Thyroid gland (tissue), 4 donors: Measurements from ENCODE around the gene KCNMA1. TPM values are rescaled to one million over a fixed set of nuclear protein-coding genes. Genes with fewer than 3 reads are reported as not detected.

ENCODE experiments used
- DNase-seq, 2 donors: peaks; one replicate each; pipeline ENCODE4 v3.0.0-alpha.2; 2019
- H3K27ac ChIP-seq, 3 donors: fragments of 200-600 bp; sonication (generic); 1 replicate in 2 of 3; 2 replicates in 1 of 3; pipeline ENCODE4 v1.5.1; 2016 to 2019; ENCODE audit warnings: mild to moderate bottlenecking in 1 of 3, moderate library complexity in 1 of 3
- H3K27me3 ChIP-seq: fragments of 200-600 bp; sonication (generic); one replicate; pipeline ENCODE4 v1.5.1; 2019
- H3K36me3 ChIP-seq, 2 donors: fragments of 200-600 bp; sonication (generic); one replicate each; pipeline ENCODE4 v1.5.1; 2016 to 2019
- H3K4me1 ChIP-seq, 2 donors: fragments of 200-600 bp; sonication (generic); one replicate each; pipeline ENCODE4 v1.5.1; 2017 to 2019
- H3K4me3 ChIP-seq, 3 donors: fragments of 200-600 bp; sonication (generic); replicated peaks in 1 of 3; 1 replicate in 2 of 3; 2 replicates in 1 of 3; pipeline ENCODE4 v1.5.1; 2016; ENCODE audit warnings: mild to moderate bottlenecking in 1 of 3
- H3K9me3 ChIP-seq: fragments of 200-600 bp; sonication (generic); one replicate; pipeline ENCODE4 v1.5.1; 2017
- CTCF ChIP-seq, 6 experiments: fragments of 200-600 bp in 3 of 6; fragments of 450-650 bp in 3 of 6; sonication (generic) in 3 of 6; IDR thresholded peaks; one replicate each; pipeline ENCODE4 v1.5.1; 2016 to 2019; ENCODE audit warnings: antibody characterized with exemption in 6 of 6, mild to moderate bottlenecking in 2 of 6, inconsistent platforms in 1 of 6, moderate library complexity in 1 of 6
- POLR2A ChIP-seq, 2 donors: fragments of 450-650 bp; IDR thresholded peaks; one replicate each; pipeline ENCODE4 v1.6.1; 2017; ENCODE audit warnings: antibody characterized with exemption in 2 of 2, mild to moderate bottlenecking in 2 of 2, moderate library complexity in 1 of 2
- WGBS, 2 donors: methylation state at CpG; one replicate each; pipeline ENCODE4 v1.1.5; 2017; 5-methylcytosine and 5-hydroxymethylcytosine counted together
- intact Hi-C: fragments of 100-400 bp; cut with DNase I; formaldehyde crosslinking; loops from one replicate; pipeline ENCODE4 v1.15.1; 2023
- total RNA-seq, 4 donors: library from RNA; depleted of rRNA; stranded (reverse); fragments of >200 nt; gene quantifications; one replicate each; pipeline ENCODE4 v1.2.3, GENCODE V29; 2016

KCNMA1 gene
- total RNA-seq, 4 donors from 2014 or later, result 2.5 to 5.1 (median 3.6) TPM

- no peaks in the 10 kb centered on the region for H3K36me3 ChIP-seq
- H3K27me3 ChIP-seq, result no peaks in the 10 kb centered on the region
- WGBS, 2 donors, result 88 to 91% methylated on average over 4 of the region's 4 CpGs
- no peaks in the 10 kb centered on the region for H3K4me1 ChIP-seq
- H3K4me3 ChIP-seq, result no peak overlapping the region
- intact Hi-C loops, result no loop called here
- H3K27ac ChIP-seq, result no peak overlapping the region
- no peaks in the 10 kb centered on the region for H3K9me3 ChIP-seq
- no peak for DNase-seq
- no peak for TF ChIP-seq CTCF (IDR thresholded peaks at IDR 0.05)
- TF ChIP-seq POLR2A (IDR thresholded peaks at IDR 0.05), result no peak
These were observed 378.3 kb downstream of the KCNMA1 start for GRCh38 chr10:77259171-77259874.

GRCh38 chr10:77256346-77256745 lies 381.3 kb downstream of the KCNMA1 start:
- intact Hi-C loops, result no loop called here
- Histone ChIP-seq H3K4me3 (no peak overlapping the region), H3K36me3 (no peaks in the 10 kb centered on the region), H3K27me3 (no peaks in the 10 kb centered on the region), H3K27ac (no peak overlapping the region), H3K9me3 (no peaks in the 10 kb centered on the region), H3K4me1 (no peaks in the 10 kb centered on the region)
- 73 to 90% methylated on average over 2 of the region's 2 CpGs for WGBS, 2 donors
- no peak for TF ChIP-seq CTCF (IDR thresholded peaks at IDR 0.05)
- TF ChIP-seq POLR2A (IDR thresholded peaks at IDR 0.05), result no peak
- no peak for DNase-seq

GRCh38 chr10:77253556-77254064 lies 384.0 kb downstream of the KCNMA1 start:
- Histone ChIP-seq H3K27ac (no peak overlapping the region), H3K27me3 (no peaks in the 10 kb centered on the region), H3K36me3 (no peaks in the 10 kb centered on the region), H3K4me3 (no peak overlapping the region), H3K9me3 (no peaks in the 10 kb centered on the region), H3K4me1 (peaks cover 0 to 9% of the 10 kb centered on the region in 2 donors)
- 85 to 90% methylated on average over 4 of the region's 4 CpGs for WGBS, 2 donors
- intact Hi-C loops, result no loop called here
- no peak for DNase-seq
- no peak for TF ChIP-seq POLR2A (IDR thresholded peaks at IDR 0.05)
- TF ChIP-seq CTCF (IDR thresholded peaks at IDR 0.05), result no peak

- H3K9me3 ChIP-seq, result no peaks in the 10 kb centered on the region
- WGBS, 2 donors, result 92 to 100% methylated on average over 1 of the region's 1 CpG
- H3K4me3 ChIP-seq, result no peak overlapping the region
- H3K27me3 ChIP-seq, result no peaks in the 10 kb centered on the region
- no peaks in the 10 kb centered on the region for H3K36me3 ChIP-seq
- H3K27ac ChIP-seq, result no peak overlapping the region
- H3K4me1 ChIP-seq, result peaks cover 0 to 9% of the 10 kb centered on the region in 2 donors
- TF ChIP-seq POLR2A (IDR thresholded peaks at IDR 0.05) (no peak), CTCF (IDR thresholded peaks at IDR 0.05) (no peak)
- intact Hi-C loops, result no loop called here
- DNase-seq, result no peak
These were observed 384.5 kb downstream of the KCNMA1 start for GRCh38 chr10:77253147-77253545.

GRCh38 chr10:77252380-77253146 lies 385.0 kb downstream of the KCNMA1 start:
- Histone ChIP-seq H3K27ac (no peak overlapping the region), H3K4me3 (no peak overlapping the region), H3K36me3 (no peaks in the 10 kb centered on the region), H3K4me1 (peaks cover 0 to 9% of the 10 kb centered on the region in 2 donors), H3K27me3 (no peaks in the 10 kb centered on the region), H3K9me3 (no peaks in the 10 kb centered on the region)
- DNase-seq, result no peak
- WGBS, 2 donors, result 80 to 86% methylated on average over 4 of the region's 4 CpGs
- TF ChIP-seq POLR2A (IDR thresholded peaks at IDR 0.05) (no peak), CTCF (IDR thresholded peaks at IDR 0.05) (no peak)
- intact Hi-C loops, result no loop called here
